Stimulated activated CD4-positive, alpha-beta T cell treated with anti-CD3 and anti-CD28 coated beads, Interleukin-15, amount 100 ng/mL, for 24 hours (primary cell): Measurements from ENCODE around the gene CYP26A1.

Experiments used
- DNase-seq: peaks from one replicate; pipeline ENCODE4 v3.0.0-alpha.2; 2020

Gene CYP26A1

GRCh38 chr10:93073539-93074146, at the start of gene CYP26A1:
Gene CYP26A1 (plus strand): TSS chr10:93073893. CDS start chr10:93073935, 42 bp downstream.
- DNase-seq, result no peak

GRCh38 chr10:93026072-93026471, 47.6 kb upstream of the CYP26A1 start:
- DNase-seq, result no peak

GRCh38 chr10:93027508-93027907, 46.2 kb upstream of the CYP26A1 start:
- no peak for DNase-seq

- DNase-seq, result no peak
These were observed 44.8 kb upstream of the CYP26A1 start for GRCh38 chr10:93028883-93029282.

GRCh38 chr10:93030409-93030808, 43.3 kb upstream of the CYP26A1 start:
- DNase-seq, result no peak

- no peak for DNase-seq
These were observed 41.4 kb upstream of the CYP26A1 start for GRCh38 chr10:93032105-93032808.

GRCh38 chr10:93032809-93033137, 40.9 kb upstream of the CYP26A1 start:
- DNase-seq, result no peak

- no peak for DNase-seq
These were observed 39.3 kb upstream of the CYP26A1 start for GRCh38 chr10:93034426-93034825.

GRCh38 chr10:93039110-93039509, 34.6 kb upstream of the CYP26A1 start:
- DNase-seq, result no peak

- DNase-seq, result no peak
These were observed 34.0 kb upstream of the CYP26A1 start for GRCh38 chr10:93039721-93040120.

GRCh38 chr10:93054486-93054885, 19.2 kb upstream of the CYP26A1 start:
- no peak for DNase-seq

GRCh38 chr10:93058139-93058538, 15.6 kb upstream of the CYP26A1 start:
- DNase-seq, result no peak

- DNase-seq, result no peak
These were observed 13.5 kb upstream of the CYP26A1 start, which contains the start of gene CYP26C1 for GRCh38 chr10:93059975-93060886. Gene CYP26C1 (plus strand): TSS chr10:93060798. CDS start chr10:93061264, 466 bp downstream.

GRCh38 chr10:93060887-93061593, 12.7 kb upstream of the CYP26A1 start:
- no peak for DNase-seq

- peak; percentile 41 for DNase-seq
These were observed 11.8 kb upstream of the CYP26A1 start for GRCh38 chr10:93061594-93062513.

GRCh38 chr10:93062514-93063143, 11.1 kb upstream of the CYP26A1 start:
- DNase-seq, result peak; percentile 74

- DNase-seq, result no peak
These were observed 10.3 kb upstream of the CYP26A1 start for GRCh38 chr10:93063144-93063976.

GRCh38 chr10:93063977-93064660, 9.6 kb upstream of the CYP26A1 start:
- DNase-seq, result no peak

GRCh38 chr10:93064874-93065660, 8.6 kb upstream of the CYP26A1 start:
- no peak for DNase-seq
